ENCODE data around the gene NAV2.

NAV2 gene

GRCh38 chr11:20031155-20032001, 318.7 kb downstream of the NAV2 start:
- no peak for DNase-seq

GRCh38 chr11:20032127-20032526, 319.5 kb downstream of the NAV2 start:
- DNase-seq: no peak

GRCh38 chr11:20032577-20033260, 320.1 kb downstream of the NAV2 start:
- DNase-seq: no peak

DNA sequence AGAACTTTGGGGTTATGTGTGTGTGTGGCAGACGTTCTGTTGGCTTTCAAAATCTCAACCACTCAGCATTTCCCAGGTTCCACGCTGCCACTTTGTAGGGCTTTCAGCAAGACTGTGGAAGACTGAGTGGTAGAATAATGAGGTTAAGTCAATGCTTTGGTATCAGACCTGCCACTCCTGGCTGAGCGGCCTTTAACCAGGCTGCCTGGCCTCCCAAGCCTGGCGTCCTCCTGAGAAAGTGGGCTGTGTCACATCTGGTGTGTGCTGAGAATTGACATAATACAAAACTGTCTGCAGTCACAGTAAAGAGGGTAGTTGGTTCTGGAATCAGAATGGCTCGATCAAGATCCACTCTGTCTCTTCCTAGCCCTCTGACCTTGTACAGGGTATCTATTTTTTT, 321.2 kb downstream of the NAV2 start:
- DNase-seq: no peak

DNA sequence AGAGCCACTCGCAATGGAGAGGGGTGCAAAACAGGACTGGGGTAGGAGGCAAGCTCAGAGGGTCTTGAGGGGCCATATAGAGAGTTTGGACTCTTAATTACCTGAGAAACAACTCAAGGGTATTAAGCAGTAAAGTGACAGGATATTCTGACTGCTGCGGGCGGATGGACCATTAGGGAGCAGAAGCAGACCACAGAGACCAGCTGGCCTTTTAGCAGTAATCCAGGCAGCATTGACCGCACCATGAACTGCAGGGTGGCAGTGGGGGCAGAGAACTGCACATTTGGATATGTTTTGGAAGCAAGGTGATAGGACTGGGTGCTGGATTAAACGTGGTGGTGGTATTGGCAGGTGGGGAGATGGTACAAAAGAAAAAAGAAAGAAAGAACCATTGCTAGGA, 322.3 kb downstream of the NAV2 start:
- DNase-seq: no peak

GRCh38 chr11:20035375-20035700, 322.7 kb downstream of the NAV2 start:
- no peak for DNase-seq

GRCh38 chr11:20035701-20036601, 323.3 kb downstream of the NAV2 start:
- peak in 1 of 56 donors; percentile 17 for DNase-seq

- DNase-seq: no peak
Measured at GRCh38 chr11:20036626-20037335, 324.1 kb downstream of the NAV2 start.

DNA sequence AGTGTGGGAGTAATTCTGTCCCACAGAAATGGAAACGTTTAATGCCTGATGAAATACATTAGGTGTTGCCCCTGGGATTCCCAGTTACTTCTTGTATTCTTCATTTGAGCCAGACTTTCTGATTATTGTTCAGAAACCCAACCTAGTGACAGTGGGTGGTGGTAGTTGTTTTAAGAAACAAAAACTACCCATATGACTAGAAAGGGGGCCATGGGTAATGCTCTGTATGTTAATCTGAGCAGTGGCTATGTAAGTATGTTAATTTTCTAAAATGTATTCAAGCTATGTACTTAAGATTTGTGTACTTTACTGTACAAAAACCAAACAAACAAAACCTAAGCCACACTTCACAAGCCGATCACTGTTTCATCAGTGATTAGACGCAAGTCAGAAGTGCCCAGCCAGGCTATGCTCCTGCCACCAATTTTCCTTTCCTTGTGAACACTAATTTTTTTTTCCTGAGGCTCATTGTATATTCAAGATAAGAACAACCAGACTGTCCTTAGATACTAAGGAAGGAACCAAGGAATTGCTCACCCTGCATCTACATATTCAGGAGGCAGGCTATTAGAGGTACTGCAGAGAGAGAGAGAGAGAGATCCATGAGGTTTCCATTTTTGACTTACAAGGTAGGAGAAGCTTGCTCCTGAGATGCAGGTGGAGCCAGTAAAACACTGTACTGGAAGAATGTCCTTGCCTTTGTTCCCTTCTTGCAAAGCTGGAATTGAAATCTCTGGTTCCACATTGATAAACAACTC, 324.9 kb downstream of the NAV2 start:
- no peak for DNase-seq

GRCh38 chr11:20038412-20038811, 325.8 kb downstream of the NAV2 start:
- DNase-seq: no peak

DNA sequence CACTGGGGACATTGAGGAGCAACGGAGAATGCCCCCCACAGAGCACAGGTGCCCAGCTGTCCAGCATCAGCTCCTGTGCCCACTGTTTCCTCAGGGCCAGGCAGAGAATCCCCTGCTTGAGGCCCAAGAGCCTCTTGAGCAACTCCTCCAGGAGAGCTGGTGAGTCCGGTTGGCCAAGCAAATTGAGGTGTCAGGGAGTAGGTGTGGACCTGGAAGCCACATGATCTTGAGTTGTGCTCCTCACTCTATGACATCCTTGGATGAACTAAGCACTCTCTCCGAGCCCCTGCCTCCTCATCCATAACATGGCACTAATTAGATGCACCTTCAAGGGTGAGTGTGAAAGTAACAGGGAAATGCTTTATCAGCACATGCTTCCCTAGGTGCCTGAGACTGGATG, 326.3 kb downstream of the NAV2 start:
- DNase-seq: no peak

- no peak for DNase-seq
Measured at GRCh38 chr11:20041499-20041898, 328.9 kb downstream of the NAV2 start.

- DNase-seq: no peak
Measured at GRCh38 chr11:20042045-20042639, 329.5 kb downstream of the NAV2 start.

GRCh38 chr11:20042811-20043341, 330.2 kb downstream of the NAV2 start:
- no peak for DNase-seq

DNA sequence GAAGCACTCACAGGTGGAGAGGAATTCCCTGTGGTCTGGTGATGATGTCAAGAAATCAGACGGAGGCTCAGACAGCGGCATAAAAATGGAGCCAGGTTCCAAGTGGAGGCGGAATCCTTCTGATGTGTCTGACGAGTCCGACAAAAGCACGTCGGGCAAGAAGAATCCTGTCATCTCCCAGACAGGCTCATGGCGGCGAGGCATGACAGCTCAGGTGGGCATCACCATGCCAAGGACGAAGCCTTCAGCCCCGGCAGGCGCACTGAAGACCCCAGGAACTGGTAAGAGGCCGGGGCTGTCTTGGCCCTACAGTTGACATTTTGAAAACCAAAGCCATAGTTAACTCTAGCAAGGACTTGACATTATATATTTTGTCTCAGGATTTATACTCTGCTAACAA, 331.4 kb downstream of the NAV2 start:
- DNase-seq: no peak

- no peak for DNase-seq
Measured at GRCh38 chr11:20045098-20045688, 332.6 kb downstream of the NAV2 start.

GRCh38 chr11:20046416-20046815, 333.8 kb downstream of the NAV2 start:
- DNase-seq: no peak

GRCh38 chr11:20047006-20047768, 334.6 kb downstream of the NAV2 start:
- DNase-seq: no peak

DNA sequence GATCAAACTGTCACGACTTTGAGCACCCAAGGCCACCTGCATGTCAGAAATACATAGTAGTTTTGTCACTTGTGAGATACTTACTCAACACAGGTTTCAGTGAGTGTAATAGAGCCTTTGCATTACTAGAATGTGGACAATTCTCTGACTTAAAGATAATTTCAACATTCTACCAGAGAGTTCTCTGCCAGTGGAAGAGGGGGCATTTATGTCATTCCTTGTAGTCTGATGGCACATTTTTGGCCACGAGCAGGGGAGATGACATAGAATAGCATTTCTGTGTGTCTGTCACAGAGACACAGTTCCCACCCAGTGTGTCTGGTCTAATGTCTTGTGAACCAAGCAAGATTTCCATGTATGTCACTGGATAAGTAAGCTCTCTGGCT, 335.1 kb downstream of the NAV2 start:
- no peak for DNase-seq

All from nucleus accumbens (tissue), 56 donors.